ENCODE results near the gene SCAMP4.

The SCAMP4 gene

DNA sequence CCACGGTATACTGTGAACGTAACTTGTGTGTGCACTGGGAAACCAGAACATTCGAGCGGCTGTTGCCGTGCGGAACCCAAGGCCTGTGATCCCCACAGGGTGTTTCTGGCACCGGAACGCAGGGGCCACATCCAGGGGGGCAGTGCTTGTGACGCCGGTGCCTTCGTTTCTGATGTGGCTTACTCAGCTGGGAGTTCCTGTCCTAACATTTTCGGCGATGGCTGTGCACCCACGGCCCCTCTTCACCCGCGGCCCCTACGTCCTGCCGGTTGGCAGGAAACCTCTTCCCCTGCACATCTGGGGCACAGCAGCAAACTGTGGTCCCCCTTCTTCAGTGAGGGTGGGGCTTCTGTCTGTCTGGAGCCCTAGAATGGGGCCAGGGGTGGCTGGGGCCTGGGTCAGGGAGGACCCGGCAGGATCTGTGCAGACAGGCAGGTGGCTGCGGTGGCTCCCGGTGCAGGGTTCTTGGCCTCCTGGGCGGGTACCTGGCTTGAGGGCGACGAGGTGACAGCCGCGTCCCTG is 61.9 kb downstream of the SCAMP4 start:
- FAIRE-seq: no peak

DNA sequence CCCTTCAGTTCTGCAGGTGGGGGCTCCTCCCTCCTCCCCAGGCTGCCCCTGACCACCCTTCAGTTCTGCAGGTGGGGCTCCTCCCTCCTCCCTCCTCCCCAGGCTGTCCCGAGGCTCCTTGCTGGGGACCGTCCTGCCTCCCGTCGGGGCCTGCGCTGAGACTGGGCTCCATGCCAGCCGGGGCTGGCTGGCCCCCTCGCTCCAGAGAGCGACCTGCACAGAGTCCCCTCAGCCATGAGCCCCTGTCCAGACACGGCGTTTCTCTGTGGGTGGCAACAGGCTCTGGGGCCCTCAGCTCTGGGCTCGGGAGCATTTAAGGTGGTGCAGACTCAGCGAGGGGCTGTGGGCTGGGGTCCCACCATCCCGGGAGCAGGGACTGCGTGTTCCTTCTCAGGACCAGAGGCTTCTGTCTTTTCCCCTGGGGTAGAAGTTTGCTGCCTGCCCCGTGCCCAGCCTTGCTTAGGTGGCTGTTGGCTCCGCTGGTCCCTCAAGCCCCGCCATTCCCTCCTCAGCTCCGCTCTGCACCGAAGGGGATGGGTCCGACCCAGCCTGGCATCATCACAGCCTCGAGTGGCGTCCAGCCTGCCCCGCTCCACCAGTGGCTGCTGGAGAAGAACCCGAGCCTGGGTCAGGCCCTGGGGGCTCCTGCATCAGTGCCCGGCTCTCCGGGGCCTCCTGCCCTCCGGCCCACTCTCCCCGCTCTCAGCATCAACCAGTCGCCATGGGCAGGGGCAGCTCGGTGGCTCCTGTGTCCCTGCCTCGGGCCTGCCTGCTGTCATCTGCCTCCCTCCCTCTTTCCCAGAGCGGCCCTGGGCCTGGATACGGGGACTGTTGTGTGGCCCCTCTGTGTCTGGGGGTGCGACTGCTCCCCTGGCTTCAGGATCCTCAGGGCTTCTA is 63.3 kb downstream of the SCAMP4 start:
- no peak for FAIRE-seq

DNA sequence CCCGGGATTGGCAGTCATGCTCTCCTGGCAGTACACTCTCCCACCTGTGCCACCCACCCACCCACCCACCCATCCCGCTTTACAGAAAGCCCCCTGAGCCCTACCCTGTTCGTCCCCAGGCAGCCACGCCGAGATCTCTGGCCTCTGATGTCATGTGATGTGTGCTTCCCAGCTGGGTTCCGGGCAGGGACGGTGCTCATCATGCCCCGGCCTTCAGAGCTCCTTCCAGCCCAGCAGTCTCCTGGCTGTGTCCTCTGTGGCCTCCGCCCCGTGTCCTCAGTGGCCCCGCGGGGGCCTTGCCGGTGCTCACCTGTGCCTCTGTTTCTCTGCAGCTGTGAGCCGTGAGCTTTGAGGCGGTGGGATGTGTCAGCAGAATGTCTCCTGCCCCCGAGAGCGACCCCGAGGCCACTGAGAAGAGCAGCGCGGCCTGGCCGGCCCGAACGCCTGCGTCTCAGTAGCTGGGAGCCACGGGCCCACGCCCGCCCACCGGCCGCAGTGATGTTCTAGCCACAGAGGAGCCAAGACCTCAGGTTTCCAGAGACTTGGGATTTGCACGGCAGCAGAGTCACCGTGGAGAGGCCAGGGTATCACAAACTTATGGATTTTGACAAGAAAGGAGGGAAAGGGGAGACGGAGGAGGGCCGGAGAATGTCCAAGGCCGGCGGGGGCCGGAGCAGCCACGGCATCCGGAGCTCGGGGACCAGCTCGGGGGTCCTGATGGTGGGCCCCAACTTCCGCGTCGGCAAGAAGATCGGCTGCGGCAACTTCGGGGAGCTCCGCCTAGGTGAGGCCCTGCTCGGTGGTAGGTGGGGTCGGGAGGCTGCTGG is 64.2 kb downstream of the SCAMP4 start:
- FAIRE-seq: no peak

DNA sequence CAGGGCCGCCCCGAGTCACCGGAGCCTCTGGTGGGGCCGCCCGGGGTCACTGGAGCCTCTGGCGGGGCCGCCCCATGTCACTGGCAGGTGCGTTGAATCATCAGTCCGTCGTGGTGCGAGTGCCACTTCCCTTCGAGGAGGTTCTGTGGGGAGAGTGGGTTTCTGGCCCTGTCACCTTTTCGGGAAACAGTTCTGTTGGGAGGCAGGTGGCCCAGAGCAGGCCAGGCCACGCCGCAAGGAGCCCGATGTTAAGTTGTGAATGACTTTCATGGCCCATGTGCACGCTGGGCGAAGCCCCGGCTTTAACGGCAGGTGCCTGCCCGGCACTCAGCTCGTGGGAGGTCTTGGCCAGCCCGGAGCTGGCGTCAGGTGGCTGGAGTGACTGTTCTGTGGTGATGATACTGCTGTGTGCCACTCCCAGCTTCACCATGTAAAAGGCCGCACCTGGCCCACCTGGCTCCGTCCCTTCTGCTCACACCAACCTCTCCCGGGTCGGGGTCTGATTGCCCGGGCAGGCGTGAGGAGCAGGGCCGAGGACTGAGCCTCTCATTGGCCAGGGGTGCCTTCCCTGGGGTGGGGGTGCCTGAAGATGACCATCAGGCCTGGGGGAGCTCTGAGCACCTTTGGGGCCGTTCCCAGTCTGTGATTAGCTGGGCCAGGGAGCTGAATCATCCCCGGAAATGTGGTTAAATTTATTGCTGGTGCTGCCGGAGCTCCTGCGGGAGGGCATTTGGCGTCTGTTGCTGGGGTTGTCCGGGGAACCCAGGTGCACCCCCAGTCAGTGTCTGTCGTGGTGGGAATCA is 65.0 kb downstream of the SCAMP4 start:
- FAIRE-seq: no peak

DNA sequence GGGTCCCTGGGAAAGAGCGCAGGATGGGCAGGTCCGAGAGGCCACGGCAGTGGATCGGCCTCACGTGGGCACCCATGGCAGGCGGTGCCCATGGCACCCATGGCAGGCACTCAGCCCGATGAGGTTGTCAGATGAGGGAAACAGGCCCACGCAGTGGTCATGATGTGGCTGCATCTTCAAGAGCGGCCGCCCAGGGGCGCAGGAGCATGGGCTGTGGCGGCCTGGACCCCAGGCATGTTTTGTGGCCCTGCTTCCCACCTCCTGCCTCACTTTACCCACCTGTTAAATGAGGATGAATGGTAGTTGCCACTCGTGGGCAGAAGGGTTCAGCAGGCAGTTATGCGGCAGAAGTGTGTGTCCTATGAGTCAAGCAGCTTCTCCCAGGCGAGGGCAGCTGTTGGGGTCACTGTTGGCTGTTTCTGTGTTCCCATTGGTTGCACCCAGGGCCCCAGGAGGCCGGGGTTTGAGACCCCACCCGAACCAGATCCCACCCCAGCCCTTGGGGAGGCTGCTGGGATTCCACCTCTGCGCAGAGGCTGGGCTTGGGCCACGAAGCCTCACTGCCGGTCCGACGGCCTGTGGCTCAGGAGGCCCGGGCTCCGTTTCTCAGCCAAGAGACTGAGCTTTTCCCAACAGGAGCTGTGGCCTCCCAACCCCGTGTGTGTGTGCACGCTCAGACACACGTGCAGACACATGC is 65.8 kb downstream of the SCAMP4 start:
- FAIRE-seq: no peak

DNA sequence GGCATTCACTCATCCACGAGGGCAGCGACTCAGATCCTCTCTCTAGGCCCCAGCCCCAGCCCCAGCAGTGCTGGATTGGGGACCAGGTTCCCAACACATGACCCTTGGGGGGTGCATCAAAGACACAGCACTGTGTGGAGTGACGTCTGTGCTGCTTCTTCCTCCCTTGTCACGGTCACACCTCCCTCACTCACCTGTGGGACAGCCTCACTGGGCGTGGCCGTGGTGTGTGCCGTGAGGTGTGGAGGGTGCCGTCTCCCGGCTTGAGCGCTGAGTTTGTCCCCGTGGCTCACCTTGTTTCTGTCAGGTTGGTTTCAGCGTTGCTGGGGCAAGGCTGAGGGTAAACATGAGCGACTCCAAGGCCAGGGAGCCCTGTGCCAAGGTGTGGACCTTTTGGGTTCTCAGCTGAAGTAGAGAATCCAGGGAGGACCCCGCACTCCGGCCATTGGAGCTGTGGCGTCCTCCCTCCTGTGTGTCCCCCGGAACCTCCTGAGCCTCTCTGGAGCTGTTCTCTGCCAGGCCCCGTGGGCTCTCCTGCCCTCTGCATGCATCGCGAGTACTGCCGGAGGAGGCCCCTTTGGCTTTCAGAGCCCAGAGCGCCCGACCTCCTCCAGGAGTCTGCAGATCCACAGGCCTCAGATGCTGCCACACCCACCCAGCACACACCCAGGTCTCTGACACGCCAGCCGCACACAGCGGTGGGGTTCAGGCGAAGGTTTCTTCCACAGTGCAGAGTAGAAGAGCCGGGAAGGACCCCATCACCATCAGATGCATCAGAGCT is 69.4 kb downstream of the SCAMP4 start:
- no peak for FAIRE-seq

DNA sequence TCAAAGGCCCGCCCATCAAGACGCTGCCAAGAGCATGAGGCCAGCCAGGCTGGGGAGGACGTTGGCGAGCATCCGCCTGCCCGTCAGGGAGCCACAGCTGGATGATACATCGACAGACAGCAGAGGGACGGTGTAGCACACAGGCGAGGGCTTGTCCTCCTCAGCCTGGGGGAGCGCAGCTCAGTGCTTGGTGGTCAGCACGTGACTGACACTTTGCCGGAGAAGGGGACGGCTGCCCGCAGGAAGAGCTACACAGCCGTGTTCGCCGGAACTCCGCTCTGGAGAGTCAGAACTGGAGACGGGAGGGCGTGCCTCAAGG is 69.9 kb downstream of the SCAMP4 start:
- no peak for FAIRE-seq
